GM19395 (cell line): ENCODE measurements around the gene MMP3.
"Not testable (repeated sequence)": the region's sequence is repeated elsewhere in the genome, so short reads cannot be mapped to it uniquely, and the experiment has no call there.

ENCODE experiments used
- ATAC-seq: cut with Tn5 transposase; IDR thresholded peaks from one replicate; pipeline ENCODE4 v1.9.1; 2021; ENCODE audit warnings: mild to moderate bottlenecking, moderate library complexity; ENCODE audit not compliant: unreplicated experiment

MMP3 gene

DNA sequence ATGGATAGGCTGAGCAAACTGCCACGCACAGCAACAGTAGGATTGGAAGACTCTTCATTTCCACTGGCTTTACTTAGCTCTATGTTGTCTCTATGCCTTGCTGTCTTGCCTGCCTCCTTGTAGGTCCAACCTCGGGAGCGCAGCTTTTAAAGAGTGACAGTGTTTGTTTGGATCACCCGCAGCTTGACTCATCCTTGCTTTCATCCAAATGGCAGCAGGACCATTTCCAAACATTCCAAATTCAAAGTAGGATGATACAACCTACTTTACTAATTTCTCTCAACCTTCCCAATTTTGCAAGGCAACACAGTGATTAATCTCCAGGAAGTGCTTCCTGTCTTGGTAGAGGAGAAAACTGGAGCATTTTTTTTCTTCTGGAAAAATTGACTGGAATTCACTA lies at the start of gene MMP3:
MMP3 (minus strand) TSS at position 121 of the 400 bp plus-strand sequence; CDS start at position 58, 63 bp downstream.
- ATAC-seq, result no peak

DNA sequence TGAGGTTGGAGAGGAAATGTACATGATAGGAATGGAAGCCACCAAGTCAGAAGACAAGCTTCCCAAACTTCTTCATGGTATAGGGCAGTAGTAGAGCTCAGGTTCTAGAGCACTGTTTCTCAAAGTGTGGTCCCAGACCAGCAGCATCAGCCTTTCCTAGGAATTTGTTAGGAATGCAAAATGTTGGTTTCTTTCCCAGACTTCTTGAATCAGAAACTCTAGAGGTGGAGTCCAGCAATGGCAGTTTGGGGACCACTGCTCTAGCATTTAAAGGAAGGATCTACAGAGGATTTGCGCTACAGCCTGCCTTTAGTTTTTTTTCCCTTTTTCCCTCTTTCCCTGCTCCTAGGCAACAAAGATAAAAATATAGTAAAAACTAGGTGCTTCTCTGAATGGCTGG lies 48.3 kb upstream of the MMP3 start:
- ATAC-seq, result no peak

DNA sequence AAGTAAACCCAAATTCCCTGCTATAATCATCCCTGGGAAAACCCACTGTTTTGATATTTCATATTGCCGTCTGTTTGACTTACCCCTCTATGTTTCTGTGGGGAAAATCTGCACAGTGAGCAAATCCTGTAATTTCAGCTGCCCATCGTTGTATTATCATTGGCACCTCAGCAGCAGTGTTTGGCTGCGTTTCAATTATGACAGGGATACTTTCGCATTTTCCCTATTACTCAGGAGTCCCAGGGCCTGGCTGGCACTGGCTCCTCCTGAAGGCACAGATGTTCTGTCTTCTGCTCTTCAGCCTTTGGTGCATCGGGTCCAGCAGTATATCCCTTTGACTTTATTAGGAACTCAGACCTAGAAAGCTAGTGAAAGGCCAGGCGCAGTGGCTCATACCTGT lies 43.6 kb upstream of the MMP3 start:
- ATAC-seq, result no peak

DNA sequence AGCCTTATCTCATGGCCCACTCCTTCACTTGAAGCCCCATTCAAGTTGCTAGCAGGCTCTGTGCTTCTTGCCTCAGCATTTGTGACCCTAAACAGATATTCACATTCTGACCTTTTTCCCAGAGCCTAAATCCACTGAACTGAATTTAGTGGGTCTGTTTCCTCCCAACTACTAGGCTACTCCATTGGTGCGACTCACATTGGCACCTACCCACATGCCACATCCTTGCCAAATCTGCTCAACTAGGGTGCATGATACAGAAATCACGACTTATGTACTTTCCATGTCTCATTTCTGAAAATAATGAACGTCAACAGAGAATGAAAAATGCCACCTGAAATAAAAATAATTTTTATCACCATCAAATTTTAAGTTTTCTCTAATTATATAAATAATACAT lies 39.7 kb upstream of the MMP3 start:
- ATAC-seq, result no peak

DNA sequence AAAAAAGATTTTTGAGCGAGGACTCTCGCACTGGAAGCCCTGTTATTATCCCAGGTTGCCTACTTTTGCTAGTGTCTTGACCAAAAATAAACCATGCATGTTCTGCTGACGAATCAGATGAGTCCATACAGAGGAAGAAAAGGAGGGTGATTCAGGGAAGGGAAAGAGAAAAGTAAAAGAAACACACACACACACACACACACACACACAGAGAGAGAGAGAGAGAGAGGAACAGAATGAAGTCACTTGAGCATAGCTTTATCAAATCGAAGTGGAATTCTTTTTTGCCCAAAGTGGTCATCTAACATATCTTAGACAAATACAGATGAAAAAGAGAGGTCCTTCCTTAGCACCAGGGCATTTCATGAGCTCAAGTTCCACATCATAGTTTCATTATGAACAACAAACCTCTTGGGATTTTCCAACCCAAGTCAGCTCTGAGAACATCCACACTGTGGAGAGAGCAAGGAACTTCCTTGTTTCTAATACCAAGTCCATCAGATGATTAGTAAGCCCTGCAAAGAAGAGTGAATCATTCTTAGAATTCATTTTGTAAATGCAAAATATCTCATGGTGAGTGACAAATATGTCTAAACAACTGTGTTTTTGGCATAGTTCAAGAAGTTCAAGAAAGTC lies 39.1 kb upstream of the MMP3 start:
- peak; percentile 68 for ATAC-seq

DNA sequence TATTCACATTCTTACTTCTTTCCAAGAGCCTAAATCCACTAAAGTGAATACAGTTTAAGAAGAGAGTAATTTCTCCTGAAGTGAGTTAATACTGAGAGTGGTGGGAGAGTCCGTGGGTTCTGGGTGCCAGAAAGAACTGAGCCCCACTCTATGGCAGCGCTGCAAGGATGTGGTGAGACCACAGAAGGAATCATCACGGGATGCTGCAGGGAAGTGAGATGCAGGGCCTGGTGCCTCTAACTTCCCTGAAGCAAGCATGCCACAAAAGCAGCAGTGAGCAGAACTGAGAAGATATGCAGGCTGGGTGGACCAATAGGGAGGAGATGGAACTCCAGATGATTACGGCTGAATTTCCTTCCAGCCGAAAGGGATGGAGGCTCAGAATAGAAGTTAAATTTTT lies 36.4 kb upstream of the MMP3 start:
- no peak for ATAC-seq

DNA sequence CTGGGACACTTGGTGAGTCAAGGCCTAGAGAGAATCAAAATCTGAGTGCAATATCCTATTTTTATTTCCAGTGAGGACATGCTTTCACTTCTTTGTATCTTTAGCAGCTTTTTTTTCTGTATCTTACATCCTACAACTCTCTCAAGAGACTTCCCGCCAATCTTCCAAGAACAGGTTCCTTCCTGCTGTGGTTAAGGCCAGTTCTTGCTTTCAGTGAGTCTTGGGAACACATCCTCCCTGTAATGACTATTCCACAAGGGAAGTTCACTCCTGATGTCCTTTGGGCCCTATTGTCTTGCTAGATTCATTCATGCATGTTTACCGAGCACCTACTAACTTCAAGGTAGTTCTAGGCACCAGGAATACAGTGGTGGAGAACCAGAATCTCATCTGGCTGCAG lies 35.2 kb upstream of the MMP3 start:
- no peak for ATAC-seq

DNA sequence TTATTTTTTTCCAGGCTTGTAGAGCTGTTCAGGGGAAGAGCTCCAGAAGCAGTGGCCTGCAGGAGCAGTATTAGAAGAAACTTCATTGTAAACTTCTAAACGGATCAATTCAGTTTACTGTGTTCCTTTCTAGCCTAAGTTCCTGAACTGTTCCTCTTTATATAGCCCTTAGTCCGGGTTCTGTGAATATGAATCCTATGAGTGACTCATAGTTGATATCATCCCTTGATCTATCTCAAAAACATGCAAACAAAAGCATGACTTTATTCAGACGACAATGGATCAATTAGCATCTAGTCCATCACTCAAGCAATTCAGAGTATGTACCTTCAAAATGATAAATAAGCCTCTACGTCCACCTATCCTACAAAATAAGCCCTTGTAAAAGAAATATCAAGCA lies 31.4 kb upstream of the MMP3 start, which contains the start of gene MMP12:
MMP12 (minus strand) TSS at position 131 of the 400 bp plus-strand sequence; CDS start at position 86, 45 bp downstream.
- no peak for ATAC-seq

DNA sequence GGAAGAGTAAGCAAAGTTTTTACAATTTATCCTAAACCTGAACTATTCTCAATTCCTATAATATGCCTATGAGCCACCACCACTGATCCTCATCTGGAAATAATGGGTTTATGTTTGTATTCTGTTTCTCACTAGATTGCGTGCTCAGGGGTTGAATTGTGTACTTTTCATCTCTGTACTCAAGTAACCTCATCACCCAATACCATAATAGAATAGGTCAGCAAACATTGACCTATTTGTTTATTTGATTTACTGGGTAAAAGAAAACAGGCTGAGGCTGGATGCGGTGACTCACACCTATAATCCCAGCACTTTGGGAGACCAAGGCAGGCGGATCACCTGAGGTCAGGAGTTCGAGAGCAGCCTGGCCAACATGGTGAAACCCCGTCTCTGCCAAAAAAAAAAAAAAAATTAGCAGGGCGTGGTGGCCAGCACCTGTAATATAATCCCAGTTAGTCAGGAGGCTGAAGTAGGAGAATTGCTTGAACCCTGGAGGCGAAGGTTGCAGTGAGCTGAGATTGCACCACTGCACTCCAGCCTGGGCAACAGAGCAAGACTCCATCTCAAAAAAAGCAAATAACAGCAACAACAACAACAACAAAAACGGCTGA lies 26.1 kb upstream of the MMP3 start:
- ATAC-seq, result not testable (repeated sequence)

DNA sequence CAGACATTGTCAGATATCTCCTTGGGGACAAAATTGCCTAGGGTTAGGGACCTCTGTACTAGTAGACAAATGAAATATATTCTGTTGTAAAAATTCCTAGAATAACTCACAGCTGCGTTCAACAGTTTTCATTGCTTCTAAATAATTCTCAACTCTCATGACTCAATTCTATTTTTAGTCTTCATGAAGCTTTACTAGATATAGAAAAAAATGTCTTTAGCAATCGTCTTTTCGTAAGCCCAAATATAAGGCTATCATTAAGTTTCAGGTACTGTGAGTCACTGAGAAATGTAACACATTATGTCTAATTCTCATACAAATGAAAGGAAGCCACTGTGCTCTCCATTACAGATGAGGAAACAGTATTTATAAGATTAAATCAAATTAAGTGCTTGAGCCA lies 24.9 kb upstream of the MMP3 start:
- no peak for ATAC-seq

DNA sequence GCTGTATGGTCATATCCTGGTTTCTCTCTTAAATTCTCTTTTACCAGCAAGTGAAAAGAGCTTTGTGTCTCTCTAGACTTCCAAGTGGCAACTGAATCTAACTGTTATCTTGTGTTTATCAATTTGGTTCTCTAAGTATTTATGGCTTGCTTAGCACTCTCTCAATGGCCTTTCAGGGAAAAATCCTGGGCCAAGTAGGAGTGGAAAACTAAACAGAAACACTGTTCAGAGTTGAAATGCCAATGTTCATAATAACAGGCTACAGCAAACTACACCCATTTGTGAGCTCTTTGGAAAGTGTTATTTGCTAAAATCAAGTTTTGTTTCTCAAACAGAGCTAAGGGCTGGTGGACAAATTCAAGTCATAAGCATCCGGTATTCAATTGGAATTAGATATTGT lies 21.3 kb upstream of the MMP3 start:
- no peak for ATAC-seq

DNA sequence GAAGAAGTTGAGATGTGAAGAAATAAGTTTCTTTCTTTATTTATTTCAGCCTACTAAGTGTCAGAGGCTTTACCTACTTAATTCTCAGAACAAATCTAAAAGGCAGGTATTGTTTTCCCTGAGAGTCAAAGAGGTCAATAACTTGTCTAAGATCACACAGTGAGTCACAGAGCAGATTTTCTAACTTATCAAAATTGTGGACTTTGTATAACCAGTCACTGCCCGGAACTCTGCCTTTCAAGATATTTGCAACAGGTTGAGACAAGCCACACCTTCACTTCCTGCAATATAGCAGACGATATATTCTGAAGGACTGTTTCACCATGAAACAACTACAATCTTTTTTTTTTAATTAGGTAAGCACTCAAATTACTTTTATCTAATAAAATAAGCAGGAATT lies 10.5 kb upstream of the MMP3 start:
- no peak for ATAC-seq

DNA sequence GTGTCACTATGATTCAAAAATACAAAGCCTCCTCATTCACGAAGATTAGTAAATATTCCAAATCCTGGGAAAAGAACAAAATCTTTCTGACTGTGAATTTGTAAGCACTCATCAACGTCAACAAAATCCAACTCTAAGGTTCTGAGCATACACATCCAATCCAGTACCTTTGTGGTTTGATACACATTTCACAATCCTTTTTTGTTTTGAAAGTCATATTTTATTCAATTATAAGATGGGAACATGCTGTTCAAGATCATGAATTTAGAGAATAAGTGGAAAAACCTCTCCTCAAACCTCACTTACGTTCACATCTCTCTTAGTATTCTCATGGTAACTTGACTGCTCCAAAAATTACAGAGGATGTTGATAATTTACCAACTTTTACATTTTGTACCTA lies 9.6 kb upstream of the MMP3 start:
- ATAC-seq, result no peak

DNA sequence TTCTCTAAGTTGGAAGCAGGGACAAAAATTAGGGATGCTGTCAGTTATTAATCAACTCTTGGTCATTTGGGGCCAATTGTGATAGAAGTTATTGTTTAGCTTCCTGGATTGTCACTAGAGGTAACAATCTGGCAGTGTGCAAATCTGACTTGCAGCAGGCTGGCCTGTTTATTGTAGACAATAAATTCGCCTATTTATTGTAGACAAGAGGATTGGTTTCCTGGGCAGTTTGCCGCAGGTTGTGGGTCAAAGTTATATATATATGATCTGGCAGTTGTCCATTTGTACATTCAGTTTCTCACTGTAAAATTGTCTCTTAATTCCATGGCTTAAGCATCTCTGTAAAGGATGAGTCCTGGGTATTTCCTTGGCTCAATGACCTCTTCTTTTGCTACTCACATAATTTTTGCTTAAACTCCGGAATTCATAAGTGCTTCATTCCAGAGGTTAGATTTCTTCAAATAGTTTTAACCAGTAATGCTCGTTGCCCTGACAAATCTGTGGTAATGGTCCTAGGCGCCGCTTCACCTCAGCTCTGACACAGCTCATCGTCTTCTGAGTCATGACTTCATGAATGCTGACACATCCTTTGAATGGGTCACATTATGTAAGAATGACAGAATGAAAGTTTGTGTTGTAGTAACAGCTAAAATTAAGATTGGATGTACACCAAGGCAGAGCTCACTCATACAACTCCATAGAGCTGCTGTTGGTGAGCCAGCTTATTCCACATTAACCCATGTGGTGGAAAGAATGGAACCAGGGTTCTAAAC lies 7.8 kb upstream of the MMP3 start:
- no peak for ATAC-seq

DNA sequence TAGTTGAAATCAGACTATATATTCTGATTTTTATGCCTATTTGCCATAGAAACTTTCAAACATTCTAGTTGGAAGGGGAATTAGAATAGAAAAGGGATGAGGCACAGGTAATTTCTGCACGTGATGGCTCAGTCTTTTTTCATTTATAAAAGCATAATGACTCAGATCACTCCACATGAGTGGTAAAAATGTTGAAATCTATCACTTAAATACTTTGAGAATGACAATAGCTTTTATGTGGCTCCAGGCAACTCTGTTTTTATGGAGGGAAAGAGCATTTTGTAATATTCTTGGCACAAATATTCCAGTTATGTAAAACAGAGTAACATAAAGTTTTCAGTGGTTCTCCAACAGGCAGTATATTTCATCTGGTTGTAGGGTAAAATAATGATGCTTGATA lies 5.9 kb upstream of the MMP3 start:
- ATAC-seq, result no peak

DNA sequence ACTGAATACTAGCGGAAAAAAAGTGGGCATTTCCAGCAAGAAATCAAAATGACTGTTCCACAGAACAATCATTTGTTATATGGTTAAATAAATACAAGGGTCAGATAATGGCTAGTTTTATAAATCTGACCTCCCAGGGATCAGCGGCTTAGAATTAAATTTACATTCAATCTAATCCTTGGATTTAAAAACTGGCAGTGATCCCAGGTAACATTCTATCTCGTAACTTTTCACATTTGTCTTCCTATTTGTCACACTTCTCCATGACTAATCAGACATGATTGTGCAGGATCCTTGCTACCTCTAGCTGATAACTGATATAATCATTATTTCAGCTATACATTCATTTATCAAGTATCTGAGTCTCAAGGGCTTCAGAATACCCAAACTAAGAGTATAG lies 2.9 kb upstream of the MMP3 start:
- no peak for ATAC-seq

DNA sequence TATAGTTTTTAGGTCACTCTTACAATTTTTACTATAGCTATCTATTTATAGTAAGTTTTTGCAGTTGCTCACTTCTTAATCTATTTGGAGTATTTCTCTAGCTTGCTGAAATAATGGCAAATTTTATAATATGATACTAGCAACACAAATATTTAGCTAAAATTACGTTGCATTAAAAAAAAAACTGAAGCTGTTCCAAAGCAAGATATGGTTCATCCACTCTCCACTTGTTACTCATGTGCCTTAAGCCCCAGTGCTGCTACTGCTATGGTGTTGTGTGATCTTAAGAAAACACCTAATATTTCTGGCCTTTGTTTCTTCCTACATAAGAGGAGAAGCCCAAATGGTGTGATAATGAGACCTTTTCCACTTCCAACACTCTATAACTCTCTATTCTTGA lies 479 bp downstream of the MMP3 start:
- ATAC-seq, result no peak

DNA sequence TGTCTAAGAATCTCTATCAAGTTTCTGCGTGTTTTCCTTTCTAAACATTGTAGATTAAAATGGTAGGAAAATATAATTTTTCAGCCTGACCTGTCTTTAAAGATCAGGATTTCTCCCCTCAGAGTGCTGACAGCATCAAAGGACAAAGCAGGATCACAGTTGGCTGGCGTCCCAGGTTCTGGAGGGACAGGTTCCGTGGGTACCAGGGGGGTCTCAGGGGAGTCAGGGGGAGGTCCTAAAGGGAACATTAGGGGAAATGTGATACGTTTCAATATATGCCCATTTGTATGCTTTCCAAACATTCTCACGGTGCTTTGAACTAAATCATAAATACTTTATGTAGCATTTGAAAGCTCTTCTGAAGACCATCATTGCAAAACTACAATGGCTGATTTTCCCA lies 3.4 kb downstream of the MMP3 start:
- ATAC-seq, result no peak

DNA sequence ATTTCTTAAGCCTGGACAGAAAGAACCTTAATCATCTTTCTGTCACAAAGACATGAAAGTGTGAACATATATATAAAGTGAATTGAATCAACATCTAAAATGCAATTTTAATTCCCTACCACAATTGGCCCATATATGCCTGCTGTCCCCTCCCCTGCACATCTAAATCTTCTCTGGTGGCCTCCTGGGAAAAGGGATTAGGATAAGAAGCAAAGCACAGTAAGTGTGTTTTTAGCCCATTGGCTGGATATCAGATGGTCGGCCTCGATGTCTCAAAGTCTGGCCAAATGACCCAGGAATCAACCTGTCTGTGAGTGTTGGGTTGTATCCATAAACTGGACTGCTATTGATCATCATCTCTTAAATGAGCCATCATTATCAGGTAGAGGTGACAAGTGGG lies 5.8 kb downstream of the MMP3 start:
- ATAC-seq, result no peak

DNA sequence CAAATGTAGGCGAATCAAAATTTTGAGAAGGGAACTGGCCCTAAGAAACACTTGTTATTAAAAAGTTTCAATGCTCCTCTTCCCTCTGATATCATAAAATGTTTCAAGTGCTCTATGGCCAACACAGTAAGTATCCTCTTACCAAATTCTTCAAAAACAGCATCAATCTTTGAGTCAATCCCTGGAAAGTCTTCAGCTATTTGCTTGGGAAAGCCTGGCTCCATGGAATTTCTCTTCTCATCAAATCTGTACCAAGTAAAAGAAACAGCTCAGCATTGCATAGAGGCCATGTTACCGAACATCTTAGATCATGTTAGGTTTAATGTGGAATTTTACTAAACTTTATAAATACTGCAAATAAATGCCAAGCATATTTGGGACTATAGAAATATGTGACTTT lies 6.3 kb downstream of the MMP3 start:
- no peak for ATAC-seq

DNA sequence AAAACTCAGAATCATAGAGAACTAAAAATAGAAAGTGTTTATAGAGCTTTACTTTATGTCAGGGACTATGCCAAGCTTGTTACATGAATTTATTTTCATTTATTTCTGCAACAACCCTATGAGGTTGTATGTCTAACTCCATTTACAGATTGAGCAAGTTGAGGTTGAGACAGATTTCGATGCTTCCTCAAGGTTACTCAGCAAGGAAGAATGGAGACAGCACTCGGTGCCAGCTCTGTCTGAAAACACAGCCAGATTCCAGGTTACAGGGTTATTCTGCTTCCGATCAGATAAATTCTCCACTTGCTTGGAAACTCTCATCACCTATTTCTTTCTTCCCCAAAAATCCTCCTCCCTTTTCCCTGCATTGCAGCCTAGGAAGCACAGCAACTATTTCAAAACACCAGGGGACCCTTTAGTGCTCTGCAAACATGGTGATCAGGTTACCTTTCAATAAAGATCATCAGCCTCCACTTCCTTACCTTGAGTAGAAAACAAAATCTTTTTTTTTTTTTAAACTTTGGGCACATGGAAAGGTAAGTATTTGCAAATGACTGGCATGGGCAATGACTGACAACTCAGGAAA lies 7.0 kb downstream of the MMP3 start:
- ATAC-seq, result no peak

DNA sequence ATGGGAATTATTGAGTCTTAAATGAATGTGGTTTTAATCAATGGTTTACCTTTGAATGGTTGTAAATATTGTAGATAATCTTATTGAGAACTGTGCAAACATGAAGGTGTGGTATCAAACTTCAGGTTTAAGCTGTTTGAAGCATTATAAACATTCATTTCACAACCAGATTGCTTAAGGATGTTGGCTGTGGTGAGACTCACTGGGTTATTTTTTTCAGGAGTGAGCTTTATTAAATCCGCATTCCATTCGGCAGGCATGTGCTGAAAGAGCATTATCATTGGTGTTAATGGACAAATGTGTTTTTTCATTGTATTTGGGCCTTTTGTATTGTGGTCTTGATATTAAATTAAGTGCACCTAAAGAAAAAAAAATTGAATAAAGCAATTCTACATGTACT lies 9.7 kb downstream of the MMP3 start:
- ATAC-seq, result no peak
